Brain microvascular endothelial cell (primary cell): ENCODE results near the gene TTLL7.

Source experiments
- DNase-seq: peaks from one replicate; pipeline ENCODE4 v3.0.0-alpha.2; 2020
- H3K27ac ChIP-seq: fragments of 250-450 bp; sonication (Bioruptor Pico); 2 replicates; pipeline ENCODE4 v1.5.1; 2020; ENCODE audit warnings: mild to moderate bottlenecking, moderate library complexity
- H3K27me3 ChIP-seq: fragments of 250-450 bp; sonication (Bioruptor Pico); replicated peaks from 2 replicates; pipeline ENCODE4 v1.5.1; 2020; ENCODE audit warnings: mild to moderate bottlenecking
- H3K36me3 ChIP-seq: fragments of 250-450 bp; sonication (Bioruptor Pico); replicated peaks from 2 replicates; pipeline ENCODE4 v1.5.1; 2020; ENCODE audit warnings: mild to moderate bottlenecking
- H3K4me3 ChIP-seq: 2 replicates; pipeline ENCODE4 v1.5.1; 2011; ENCODE audit warnings: low read depth, mild to moderate bottlenecking, control low read depth, low read length, moderate library complexity
- in situ Hi-C: cut with HindIII; loops from 2 replicates; pipeline ENCODE4 v1.10.0; 2017; ENCODE audit warnings: low sequenced_read_pairs, low pct_ligation_motif_present
- TF ChIP-seq, protein P1 (sequence below): IDR thresholded peaks from 2 replicates; pipeline ENCODE4 v1.5.1; 2011; ENCODE audit warnings: low read depth, mild to moderate bottlenecking, moderate library complexity, low read length, control low read depth, inconsistent platforms; ENCODE audit errors: missing control alignments

Gene TTLL7

DNA sequence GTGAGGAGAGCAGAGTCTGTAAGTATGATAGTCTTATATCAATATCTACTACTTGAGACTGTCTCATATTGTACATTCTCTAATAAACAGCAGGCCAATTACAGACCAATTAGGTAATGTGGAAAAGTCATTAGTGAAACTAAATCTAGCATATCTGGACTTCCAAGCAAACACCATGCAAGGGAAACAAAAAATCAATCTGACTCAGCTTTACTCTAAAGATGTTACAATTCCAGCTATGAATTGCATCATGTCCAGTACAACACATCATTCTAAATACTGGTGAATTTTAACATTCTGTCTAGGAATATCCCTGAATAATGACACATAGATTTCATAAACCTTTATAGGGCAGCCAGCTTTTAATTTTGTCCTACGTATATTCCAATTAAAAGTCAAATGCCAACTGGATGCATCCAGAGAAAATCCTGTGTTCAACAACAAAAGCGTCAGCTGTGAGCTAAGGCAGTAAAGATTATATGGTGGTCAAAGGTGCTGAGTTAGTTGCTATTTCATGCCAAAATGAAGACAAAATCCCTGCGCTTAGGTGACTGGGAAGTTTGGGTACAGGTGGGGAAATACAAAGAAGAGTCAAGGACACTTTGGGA lies 159.3 kb downstream of the TTLL7 start:
- H3K36me3 ChIP-seq, result no peaks in the 10 kb centered on the region
- DNase-seq, result no peak
- H3K27me3 ChIP-seq, result no peaks in the 10 kb centered on the region
- in situ Hi-C loops, result no loop called here
- TF ChIP-seq, protein P1, sequence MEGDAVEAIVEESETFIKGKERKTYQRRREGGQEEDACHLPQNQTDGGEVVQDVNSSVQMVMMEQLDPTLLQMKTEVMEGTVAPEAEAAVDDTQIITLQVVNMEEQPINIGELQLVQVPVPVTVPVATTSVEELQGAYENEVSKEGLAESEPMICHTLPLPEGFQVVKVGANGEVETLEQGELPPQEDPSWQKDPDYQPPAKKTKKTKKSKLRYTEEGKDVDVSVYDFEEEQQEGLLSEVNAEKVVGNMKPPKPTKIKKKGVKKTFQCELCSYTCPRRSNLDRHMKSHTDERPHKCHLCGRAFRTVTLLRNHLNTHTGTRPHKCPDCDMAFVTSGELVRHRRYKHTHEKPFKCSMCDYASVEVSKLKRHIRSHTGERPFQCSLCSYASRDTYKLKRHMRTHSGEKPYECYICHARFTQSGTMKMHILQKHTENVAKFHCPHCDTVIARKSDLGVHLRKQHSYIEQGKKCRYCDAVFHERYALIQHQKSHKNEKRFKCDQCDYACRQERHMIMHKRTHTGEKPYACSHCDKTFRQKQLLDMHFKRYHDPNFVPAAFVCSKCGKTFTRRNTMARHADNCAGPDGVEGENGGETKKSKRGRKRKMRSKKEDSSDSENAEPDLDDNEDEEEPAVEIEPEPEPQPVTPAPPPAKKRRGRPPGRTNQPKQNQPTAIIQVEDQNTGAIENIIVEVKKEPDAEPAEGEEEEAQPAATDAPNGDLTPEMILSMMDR, result no peak
- H3K27ac ChIP-seq, result no peak overlapping the region
- no peak overlapping the region for H3K4me3 ChIP-seq

DNA sequence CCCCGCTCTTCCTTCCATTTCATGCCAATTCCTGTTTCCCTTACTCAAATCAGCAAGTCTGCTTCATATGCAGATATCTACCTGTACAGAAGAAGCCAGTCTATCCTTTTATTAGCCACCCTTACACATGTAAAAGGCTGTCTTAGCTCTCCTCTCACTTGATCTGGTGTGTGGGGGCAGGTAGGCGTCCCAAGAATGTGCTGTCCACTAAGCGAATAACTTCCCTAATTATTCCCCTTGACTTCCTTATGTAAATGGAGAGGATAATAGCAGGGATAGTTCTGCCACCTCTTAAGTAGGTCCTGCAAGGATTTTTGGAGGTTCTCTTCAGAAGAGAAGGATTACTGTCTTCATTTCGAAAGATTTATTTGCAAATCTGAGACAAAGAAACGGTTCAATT lies 160.4 kb downstream of the TTLL7 start:
- Histone ChIP-seq H3K36me3 (no peaks in the 10 kb centered on the region), H3K27ac (no peak overlapping the region), H3K27me3 (no peaks in the 10 kb centered on the region), H3K4me3 (no peak overlapping the region)
- no peak for DNase-seq
- TF ChIP-seq, protein P1, result no peak
- in situ Hi-C loops, result no loop called here

DNA sequence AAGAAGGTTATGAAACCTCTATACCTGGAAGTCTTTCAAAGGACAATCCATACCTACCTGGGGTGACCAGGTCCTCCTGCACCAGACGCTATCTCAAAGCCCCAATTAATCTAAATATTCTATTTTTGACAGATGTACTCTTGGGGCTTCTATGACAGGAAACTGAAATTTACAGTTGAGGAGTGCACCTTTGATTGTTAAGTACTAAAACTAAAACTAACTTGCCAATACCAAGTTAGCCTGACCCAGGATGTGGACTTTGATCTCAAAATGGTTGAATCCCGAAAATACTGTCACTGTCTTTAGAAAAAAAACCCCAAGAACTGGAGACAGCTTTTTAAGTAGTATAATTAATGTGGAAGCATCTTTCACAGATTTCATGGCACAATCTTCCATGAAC lies 162.4 kb downstream of the TTLL7 start:
- in situ Hi-C loops, result no loop called here
- TF ChIP-seq, protein P1, result no peak
- DNase-seq, result no peak
- no peaks in the 10 kb centered on the region for H3K36me3 ChIP-seq
- H3K27ac ChIP-seq, result no peak overlapping the region
- no peaks in the 10 kb centered on the region for H3K27me3 ChIP-seq
- no peak overlapping the region for H3K4me3 ChIP-seq

DNA sequence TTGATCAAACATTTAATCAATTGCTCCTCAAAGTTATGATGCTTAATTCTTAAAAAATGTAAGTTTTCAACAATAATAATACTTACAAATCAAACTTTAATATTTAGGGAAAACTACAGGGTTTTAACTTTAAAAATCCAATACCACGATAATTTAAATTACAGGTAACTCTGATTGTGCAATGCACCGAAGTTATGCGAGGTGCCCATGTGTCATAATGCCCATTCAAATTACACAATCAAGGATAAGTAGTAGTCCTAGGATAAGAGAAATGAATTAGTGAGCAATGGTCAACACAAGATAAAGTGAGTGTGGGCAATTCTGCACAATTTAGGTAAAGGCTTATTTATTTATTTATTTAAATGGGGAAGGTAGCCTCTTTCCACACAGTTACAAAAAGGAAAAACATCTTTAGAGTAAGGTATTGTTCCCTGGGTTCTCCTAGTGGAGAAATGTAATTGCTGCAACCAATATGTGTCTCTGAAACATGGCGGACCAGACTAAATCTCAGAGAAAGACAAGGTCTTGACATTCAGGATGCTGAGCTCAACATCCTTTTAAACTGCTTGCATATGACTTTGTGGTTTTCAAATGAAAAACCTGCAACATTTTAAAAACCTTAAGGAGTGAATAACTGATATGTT lies 164.2 kb downstream of the TTLL7 start:
- Histone ChIP-seq H3K27me3 (no peaks in the 10 kb centered on the region), H3K27ac (no peak overlapping the region), H3K36me3 (no peaks in the 10 kb centered on the region), H3K4me3 (no peak overlapping the region)
- TF ChIP-seq, protein P1, result no peak
- DNase-seq, result no peak
- in situ Hi-C loops, result no loop called here

DNA sequence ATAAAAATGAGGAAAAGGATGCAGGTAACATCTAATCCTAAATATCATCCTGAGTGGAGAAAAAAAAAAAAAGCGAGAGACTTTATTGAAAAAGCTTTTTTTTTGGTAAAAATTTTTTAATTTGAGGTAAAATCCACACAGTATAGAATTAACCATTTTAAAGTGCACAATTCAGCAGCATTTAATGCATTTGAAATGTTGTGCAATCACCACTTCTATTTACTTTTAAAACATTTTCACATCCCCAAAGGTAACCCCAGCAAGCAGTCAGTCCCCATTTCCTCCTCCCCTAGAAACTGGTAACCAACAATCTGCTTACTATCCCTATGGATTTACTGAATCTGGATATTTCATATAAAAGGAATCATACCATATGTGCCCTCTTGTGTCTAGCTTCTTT lies 166.7 kb downstream of the TTLL7 start:
- DNase-seq, result no peak
- H3K36me3 ChIP-seq, result no peaks in the 10 kb centered on the region
- no peak overlapping the region for H3K27ac ChIP-seq
- H3K4me3 ChIP-seq, result no peak overlapping the region
- in situ Hi-C loops, result no loop called here
- no peaks in the 10 kb centered on the region for H3K27me3 ChIP-seq
- TF ChIP-seq, protein P1, result no peak

DNA sequence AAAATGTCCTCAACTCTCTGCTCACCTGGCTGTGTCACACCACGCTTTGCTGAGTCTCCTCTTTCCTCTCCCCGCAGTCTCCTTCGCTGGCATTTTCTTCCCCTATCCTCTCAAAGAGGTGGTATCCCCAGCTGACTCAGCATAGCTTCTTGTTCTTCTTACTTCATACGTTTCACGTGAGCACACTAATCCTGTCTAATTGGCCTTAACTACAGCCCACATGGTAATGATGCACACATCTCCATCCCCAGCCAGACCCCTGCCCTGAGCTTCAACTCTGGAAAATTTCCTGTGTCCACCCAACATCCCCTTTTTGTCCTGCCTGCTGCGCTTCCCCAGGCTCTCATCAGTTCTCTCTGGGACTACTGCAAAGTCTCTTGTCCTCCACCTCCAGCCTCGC lies 169.8 kb downstream of the TTLL7 start:
- TF ChIP-seq, protein P1, result no peak

More for the DNA sequence above, 169.8 kb downstream of the TTLL7 start:
- in situ Hi-C loops, result no loop called here
- Histone ChIP-seq H3K27ac (no peak overlapping the region), H3K4me3 (no peak overlapping the region), H3K27me3 (no peaks in the 10 kb centered on the region), H3K36me3 (no peaks in the 10 kb centered on the region)
- DNase-seq, result no peak
